ENCODE measurements around the gene GRPEL1.
"Not testable (repeated sequence)": the region's sequence is repeated elsewhere in the genome, so short reads cannot be mapped to it uniquely, and the experiment has no call there.

Gene GRPEL1

DNA sequence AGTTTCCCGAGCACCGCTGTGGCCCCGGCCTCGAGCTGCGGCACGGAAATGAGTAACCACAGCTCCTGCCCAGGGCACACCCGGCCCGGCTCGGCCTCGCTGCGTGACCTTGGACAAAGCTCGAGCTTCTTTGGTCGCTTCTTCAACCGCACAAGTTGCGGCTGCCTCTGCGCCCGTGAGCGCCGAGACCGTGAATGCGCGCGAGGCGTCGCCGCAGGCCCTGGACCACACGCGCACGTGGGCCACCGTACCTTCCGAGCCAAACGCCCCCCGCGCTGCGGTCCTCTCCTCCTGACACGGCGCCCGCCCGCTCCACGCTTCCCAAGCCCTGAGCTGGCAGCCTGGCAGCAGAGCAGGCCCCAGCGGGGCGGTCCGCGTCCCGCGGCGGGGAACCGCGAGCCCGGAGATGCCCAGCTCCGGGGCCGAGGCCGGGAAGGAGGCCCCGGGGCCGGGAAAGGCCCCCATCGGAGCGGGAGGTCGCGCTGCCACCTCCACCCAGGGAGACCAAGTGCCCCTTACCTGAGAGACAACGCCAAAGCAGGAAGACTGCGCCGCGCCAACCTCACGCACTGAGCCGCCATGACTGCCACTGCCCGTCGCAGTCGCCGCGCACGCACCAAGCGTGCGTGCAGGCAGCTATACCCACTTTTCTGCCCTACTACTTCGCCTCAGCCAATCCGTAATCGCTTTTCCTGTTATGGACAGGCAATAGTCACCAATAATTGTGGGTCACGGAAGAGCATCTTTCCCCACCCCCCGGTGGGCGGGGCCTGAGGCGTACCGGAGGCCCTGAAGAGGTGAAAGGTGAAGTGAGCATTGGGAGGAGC lies at the start of gene GRPEL1:
Gene GRPEL1 (minus strand): TSS at position 613 of the 827 bp plus-strand sequence. CDS start 32 bp downstream, at position 581.
- DNase-seq: peak; percentile 99

DNA sequence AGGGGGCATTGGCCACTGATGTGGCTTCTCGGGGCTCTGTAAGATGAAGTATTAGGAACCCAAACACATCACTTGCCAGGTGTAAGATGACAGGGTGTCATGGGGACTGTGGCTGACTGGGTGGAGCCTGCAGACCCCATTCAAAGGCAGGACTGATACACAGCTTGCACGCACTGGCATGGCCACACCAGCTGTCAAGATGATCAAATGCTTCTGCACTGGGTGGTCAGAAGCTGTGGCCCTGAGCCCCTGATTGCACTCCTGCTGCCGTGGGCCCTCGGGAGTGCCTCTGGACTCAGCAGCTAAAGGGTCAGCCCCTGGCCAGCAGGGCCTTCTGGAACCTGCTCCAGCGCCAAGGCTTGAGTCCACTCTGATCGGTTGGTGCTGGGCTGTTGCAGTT lies 48.8 kb upstream of the GRPEL1 start:
- DNase-seq: no peak

DNA sequence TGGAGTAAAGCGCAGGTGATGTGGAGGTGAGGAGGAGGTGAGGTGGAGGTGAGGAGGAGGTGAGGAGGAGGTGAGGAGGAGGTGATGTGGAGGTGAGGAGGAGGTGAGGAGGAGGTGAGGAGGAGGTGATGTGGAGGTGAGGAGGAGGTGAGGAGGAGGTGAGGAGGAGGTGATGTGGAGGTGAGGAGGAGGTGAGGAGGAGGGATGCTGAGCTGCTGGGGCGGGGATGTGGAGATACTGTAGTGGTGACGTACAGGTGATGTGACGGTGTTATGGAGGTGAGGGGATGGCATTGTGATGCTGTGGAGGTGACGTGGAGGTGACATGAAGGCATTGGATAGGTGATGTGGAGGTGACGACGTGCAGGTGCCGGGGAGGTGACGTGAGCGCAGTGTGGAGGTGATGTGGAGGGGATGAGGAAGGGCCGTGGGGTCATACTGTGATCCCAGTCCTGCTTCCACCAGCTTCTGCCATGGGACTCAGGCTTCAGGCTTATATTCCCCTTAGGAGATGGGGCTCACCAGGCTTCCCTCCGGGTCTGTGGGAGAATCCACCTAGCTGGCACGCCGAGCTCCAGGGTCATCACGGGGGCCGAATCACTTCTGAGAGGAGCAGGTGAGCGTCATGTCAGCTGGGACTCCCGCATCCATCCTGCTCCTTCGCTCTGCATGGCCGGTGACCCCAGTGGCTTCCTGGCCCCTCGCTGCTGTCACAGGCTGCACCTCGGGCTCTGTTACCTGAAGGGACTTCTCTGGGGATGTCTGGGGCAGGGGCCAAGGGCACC lies 47.9 kb upstream of the GRPEL1 start:
- no peak for DNase-seq

DNA sequence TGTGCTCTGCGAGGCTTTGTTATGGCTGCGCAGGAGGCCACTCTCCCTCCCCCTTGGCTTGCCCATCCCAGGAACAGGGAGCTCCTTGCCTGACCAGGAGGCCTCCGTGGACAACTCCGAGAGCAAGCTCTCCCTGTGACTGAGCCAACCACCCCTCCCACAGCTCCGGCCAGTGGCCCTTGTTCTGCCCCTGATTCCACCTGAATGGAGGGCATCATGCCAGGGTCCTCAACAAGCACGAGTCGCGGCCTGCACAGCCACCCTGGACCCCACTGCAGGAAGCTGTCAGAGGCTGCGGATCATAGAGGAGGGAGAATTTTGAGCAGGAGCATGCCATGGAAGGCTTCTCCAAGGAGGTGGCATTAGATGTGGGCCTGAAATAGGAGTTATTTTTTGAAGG lies 44.8 kb upstream of the GRPEL1 start:
- no peak for DNase-seq

DNA sequence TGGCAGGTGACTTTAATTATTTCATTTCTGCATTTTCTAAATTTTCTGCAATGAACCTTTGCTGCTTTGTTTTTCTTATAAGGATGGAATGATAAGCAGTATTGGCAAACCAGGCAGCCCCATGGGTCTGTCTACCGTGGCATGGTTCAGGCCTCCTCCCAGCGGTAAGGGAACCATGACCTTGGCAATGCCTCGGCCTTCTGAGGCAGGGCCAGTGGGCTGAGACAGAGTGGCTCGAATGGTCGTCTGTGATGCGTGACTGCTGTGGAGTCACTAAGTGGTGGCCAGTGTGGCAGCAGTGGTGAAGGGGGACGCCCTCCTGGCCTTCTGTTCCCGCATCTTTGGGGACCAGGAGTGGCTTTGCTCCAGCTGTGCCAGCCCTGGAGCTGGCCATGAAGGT lies 43.6 kb upstream of the GRPEL1 start:
- DNase-seq: no peak

DNA sequence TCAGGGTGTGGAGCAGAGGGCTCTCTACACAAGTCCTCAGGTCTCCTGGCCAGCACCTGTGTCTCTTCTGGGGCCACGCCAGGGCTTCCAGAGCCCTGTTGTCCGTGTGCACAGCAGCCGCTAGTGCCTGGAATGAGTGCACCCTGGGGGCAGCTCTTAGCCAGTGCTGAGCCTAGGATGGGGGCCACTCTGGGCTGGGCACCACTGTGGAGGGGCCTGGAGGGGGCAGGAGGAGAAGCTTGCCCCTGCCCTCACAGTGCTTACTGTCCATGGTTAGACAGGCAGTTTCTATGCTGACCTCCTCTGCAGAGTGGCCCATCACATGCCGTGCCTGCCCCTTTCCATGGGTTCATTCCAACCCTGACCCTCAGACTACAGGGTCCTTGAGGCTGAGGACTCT lies 42.7 kb upstream of the GRPEL1 start:
- no peak for DNase-seq

DNA sequence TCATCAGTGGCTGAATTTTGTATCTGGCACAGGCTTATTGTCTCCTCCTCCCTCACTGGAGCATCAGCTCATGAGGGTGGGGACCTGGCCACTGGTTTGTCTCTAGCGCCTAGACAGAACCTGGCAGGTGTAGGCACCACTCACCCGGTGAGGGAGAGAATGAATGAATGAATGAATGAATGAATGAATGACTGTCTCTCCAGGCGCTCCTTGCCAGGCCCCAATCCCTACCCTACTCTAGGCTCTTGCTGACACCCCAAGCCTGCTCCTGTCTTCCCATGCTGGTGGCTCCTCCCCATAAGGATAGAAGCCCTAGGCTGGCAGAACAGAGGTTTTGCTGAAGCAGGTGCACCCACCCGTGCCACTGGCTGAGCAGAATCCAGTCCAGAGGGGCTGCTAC lies 41.3 kb upstream of the GRPEL1 start:
- no peak for DNase-seq

DNA sequence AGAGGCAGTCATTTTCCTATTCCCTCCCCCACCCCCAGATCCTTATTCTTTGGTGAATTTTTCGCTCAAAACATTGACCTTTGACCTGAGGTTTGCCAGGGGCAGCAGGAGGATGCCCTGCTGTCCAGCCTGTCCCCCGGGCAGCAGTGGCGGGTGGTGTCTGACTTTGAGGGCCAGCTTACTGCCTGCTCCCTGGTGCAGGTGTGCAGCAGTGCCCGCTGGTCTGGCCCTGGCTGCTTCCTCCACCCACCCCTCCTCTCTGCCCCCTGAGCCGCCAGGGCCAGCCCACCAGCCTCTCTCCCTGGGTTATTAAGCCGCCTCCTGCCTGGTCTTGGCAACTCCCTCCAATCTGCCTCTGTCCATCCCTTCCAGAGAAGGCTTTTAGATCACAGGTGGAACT lies 40.8 kb upstream of the GRPEL1 start:
- no peak for DNase-seq

DNA sequence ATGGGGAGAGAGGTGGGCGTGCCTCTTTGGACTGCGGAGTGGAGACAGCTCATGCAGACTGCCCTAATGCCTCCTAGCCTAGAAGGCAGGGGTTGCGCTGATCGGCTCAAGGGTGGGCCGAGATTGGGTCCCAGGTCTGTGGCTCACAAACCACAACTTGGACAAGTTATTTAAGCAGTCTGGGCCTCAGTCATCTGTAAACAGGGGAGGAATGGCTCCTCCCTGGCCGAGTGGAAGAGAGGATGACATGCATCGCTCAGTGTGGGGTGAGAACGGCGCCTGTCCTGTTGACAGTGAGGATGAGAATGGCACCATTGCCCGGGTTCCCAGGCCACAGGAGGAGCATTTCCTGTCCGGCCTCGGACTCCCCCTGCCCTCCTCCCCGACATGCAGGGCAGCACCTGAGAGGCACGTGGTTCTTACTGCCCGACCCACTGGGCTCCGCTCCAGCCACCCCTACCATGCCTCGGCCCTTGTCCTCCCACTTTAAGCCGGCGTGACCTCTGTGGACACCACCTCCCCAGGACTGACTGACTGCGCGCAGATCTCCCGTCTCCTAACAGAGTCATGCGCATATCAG lies 40.3 kb upstream of the GRPEL1 start:
- no peak for DNase-seq

DNA sequence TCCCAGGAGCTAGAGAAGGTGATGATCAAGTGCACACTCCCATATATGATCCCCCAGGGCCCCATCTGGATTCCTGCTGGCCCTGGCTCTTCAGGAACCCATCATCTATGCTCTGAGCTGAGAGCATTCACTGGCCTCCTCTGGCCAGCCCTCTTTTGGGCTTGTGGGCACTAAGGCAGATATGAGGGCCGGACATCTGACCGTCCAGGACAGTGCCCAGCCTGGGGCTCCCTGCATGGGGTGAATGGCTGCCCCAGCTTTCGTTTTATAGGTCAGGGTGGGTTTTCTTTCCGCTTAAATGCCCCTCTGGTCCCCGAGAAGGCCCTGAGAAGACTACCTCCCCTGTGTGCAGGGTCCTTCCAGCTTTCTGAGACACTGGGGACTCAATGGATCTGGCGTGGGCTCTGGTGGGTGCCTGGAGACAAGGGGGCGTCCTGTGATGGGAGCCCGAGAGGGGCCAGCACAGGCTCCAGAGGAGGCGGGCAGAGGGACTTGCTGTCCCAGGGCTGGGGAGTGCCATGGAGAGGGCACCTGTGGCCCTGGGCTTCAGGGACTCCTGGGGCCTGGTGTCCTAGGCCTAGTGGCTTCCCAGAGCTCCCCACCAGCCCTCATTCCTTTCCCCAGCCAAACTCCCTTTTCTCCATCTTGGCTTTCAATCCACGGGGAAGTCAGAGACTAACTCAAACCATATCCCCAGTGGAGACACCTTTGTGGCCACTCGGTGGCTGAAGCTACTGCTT lies 39.5 kb upstream of the GRPEL1 start:
- no peak for DNase-seq

DNA sequence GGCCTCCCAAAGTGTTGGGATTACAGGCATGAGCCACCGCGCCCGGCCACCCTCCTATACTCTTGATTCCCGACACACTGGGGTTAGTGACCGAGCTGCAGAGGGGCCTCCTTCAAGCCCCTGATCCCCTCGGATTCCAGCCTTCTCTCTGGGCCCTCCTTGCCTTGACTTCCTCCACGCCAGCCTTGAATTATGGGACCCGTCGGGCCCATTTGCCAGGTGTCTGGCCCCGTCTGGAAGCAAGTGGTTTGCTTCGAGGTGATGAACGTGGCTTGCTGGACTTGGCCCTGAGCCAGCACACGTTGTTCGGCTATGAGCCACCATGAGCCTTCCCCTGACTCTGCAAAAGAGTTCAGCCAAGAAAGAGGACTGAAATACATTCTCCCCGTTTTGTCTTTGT lies 37.4 kb upstream of the GRPEL1 start:
- DNase-seq: no peak

DNA sequence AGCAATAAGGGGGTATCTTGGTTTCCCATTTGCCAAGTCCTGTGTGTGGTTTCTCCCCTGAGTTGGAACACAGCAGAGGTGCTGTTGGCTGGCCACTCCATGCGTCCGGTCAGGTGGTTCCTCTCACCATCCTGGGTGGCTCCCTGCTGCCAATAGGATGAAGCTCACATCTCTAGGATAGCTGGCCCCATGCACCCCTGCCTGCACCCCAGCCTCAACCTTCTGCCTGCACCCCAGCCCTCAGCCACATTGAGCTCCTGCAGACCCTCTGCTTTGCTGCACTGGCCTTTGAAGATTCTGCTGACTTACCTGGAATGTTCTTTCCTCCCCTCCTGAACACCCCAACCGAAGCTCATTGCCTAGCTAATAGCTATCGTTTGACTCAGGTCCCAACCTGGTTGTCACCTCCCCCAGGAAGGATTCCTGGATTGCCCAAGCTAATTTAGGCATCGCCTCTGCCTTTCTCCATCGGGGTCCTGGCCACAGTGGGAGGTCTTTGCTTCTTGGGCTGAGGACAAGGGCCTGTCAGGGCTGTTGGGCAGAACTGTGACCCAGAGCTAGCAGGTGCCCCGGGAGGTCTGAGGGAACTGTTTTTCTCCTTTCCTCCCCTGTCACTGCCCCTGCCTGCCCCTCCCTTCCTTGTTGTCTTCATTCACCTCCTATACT lies 36.6 kb upstream of the GRPEL1 start:
- DNase-seq: no peak

DNA sequence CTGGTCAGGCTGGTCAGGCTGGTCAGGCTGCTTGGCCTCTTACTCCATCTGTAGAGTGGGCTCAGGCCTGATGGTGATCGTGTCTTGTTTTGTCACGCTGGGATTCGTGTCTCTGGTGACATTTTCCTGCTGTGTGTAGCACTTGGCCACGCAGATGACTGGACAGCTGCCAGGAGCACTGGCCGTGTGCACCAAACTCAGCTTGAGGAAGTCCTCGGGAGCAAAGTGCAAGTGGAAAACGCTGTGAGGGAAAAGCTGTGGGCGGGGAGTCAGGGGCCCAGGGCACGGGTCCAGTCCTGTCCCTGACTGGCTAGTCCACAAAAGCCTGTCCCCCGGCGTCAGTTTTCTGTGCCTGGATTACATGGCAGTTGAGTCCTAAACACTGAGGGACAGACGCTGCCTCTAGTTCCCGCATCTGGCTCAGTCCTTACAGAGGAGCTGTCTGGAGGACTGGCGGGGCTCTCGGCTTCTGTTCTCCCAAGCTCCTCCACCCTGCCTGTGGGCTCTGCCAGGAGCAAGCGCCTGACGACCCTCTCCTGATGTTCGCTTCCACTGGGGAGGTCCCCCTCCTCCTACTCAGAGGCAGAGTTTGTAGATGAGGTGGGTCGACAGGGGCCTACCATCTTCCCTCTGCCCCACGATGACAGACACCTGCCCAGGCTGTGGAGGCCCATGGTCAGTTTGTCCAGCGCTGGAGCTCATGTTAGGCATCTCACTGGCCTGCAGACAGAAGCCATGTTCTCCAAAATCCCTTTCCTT lies 35.9 kb upstream of the GRPEL1 start:
- no peak for DNase-seq

DNA sequence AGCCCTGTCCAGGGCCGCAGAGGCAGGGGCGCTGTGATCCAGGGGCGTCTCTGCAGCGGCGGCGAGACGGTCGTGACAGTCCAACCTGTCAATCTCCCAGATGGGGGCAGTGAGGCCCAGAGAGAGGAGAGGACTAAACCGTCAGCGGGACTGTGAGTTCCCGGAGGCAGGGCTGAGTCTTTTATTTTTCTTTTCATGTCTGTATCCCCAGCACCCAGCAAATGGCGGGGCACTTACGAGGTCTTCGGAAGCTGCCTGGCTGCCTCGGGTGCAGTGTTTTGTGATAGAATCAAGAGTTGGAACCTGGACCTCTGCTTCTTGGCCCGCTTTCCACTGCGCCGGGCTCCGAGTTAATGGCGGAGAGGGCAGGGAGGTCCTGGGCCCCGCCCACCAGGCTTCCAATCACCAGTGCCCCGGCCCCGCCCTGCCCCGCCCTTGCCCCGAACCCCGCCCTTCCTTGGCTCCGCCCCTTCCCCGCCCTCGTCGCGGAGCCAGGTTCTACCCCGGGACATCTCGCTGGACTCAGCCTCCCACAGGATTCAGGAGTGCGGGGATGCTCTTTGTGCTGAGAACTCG lies 35.3 kb upstream of the GRPEL1 start:
- no peak for DNase-seq

DNA sequence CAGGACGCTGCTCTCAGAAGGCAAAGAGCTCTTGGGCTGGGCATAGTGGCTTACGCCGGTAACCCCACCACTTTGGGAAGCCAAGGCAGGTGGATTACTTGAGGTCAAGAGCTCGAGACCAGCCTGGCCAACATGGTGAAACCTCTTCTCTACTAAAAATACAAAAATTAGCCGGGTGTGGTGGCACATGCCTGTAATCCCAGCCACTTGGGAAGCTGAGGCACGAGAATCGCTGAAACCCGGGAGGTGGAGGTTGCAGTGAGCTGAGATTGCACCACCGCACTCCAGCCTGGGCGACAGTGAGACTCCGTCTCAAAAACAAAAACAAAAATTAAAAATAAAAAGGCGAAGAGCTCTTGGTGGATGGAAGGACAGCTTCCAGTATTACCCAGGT lies 34.6 kb upstream of the GRPEL1 start:
- not testable (repeated sequence) for DNase-seq

DNA sequence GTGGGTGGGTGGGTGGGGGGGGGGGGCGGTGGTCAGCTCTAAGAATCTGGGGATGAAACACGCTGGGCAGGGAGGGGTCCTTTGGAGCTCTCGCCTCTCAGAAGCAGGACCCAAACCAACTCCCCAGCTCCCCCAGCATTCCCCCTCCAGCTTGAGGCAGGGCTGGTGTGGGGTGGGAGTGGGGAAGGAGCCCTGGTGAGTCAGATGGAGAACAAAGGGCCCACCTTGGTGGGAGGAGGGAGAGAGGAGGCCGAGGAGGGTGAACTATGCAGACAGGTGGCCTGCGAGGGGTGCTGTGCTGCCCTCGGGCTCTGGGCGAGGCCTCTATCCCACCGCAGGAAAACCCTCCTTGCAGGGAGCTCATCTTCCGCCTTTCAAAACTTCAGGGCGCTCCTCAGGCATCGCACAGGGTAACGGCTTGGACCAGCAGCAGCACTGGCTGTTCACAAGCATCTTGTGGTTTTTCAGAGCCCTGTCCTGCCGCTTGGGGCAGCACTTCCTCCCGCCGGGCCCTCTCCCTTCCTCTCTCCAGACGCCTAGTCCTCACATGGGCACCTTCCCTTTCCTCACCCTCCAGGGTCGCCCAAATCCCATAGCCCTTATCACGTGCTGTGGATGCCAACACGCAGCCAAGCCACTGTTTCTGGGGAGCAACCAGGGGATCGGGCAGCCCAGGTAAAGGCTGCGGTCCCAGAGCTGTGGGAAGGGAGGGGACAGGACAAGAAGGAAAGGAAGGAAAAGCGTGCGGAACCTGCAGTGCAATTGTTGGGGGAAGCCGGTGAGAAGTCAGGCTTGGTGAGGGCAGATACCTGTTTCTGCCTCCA lies 34.0 kb upstream of the GRPEL1 start:
- DNase-seq: peak; percentile 3

DNA sequence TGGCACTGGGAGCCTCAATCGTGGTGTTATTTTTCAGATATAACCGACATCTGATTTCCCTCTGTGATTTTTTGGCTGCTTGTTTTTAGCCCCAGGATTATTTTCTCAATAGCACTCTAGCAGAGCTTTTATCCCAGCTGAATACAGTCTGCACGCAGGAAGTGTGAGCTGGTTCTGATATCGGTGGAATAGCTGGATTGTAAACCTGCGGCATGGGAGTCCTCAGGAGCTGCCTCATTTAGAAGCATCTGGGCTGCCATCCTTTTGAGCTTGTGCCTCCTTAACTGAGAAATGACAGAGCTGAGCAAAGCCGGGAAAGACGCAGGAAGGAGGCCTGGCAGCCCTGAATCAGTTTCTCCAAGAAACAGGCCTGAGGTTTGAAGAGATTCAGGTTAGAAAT lies 28.4 kb upstream of the GRPEL1 start:
- no peak for DNase-seq

DNA sequence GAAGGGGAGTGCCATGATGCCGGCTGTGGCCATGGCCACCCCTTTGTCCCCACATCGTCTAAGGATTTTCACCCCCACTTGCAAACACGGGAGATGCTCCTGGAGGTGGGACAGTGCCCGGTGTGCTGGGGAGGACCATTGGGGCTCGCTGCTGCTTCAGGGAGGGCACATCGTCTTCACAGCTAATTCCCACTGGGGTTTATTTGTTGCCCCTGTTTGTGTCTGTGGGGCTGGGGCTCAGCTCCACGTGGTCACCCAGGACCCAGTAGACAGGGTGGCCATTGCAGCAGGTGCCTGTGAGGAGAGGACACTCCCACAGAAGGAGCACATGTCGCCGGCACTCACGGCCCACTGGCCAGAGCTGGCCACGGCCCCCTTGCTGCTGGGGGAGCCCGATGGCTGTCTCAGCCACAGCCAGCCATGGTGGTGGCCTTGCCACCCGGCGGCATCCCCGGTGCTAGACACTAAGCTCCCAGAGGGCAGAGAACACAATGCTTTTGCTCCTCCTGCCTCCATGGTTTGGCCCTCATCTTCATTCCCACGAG lies 27.8 kb upstream of the GRPEL1 start:
- no peak for DNase-seq

DNA sequence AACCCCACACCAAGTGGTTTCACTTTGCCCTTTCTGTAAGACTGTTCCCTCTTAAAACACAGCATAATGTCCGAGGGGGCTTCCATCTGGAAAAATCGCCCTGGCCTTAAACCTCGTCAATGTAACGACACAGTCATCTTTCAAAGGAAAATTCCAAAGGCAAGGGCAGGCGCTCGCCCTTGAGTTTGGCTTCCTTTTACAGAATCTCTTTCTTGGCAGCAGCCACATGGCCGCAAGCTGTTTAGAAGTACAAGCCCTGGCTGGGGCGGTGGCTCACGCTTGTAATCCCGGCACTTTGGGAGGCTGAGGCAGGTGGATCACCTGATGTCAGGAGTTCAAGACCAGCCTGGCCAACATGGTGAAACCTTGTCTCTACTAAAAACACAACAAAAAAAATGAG lies 27.1 kb upstream of the GRPEL1 start:
- no peak for DNase-seq

DNA sequence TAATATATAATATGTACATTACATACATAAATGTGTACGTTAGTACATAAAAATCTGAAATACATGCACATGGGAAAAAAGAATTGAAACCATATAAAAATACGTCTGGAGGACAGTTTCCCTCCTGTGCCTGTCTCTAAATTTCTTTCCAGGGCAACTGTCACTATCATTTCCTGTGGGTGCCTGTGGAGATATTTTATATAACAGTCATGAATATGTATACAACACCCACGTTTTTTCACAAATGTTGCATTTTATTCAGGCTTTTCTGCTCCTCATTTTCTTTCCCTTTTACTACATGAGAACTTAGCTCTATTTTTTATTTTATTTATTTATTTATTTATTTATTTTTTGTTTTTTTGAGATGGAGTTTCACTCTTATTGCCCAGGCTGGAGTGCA lies 24.2 kb upstream of the GRPEL1 start:
- DNase-seq: no peak

Data from GF-D8 (cell line).